Measurements from ENCODE around the gene DVL2.

DVL2 gene

GRCh38 chr17:7234083-7234951 lies at the start of gene DVL2:
Gene DVL2 (minus strand): TSS chr17:7234517. CDS start chr17:7234262, 255 bp downstream.
- DNase-seq (ENCODE audit: low read depth in 2 of 2), result peak; percentile 83 to 86

DNA sequence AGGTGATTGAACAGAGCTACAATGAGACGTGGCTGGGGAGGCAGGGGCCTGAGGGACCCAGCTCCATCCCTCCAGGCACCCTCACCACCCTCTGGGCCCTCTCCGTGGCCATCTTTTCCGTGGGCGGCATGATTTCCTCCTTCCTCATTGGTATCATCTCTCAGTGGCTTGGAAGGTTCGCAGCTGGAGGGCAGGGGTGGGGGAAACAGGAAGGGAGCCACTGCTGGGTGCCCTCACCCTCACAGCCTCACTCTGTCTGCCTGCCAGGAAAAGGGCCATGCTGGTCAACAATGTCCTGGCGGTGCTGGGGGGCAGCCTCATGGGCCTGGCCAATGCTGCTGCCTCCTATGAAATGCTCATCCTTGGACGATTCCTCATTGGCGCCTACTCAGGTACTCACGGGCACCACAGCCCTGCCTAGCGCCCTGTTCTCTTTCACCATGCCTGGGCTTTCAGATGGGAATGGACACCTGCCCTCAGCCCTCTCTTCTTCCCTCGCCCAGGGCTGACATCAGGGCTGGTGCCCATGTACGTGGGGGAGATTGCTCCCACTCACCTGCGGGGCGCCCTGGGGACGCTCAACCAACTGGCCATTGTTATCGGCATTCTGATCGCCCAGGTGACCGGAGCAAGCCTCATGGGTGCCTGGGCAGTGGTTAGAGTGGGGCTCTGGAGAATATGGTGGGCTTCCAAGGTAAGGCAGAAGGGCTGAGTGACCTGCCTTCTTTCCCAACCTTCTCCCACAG lies 49.3 kb upstream of the DVL2 start:
- no peak for DNase-seq (ENCODE audit: low read depth in 2 of 2)

DNA sequence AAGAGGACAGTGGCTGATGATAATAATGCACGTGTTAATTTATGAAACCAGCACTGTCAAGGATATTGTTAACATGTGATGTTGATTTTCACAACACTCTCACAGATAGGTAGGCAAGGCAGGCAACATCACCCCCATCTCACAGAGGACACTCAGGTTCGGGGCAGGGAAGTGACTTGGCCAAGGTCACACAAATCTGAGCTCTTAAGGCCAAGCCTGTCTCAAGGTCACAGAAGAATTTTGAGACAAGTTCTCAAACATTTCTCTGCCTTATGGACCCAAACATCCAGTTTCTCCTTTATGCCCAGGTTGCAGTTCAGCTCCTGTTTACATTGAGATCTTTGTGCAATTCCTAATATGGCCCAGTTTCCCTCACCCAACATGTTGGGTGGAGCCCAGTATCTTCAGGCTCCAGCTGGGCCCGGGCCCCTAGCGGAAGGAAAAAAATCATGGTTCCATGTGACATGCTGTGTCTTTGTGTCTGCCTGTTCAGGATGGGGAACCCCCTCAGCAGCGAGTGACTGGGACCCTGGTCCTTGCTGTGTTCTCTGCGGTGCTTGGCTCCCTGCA lies 48.5 kb upstream of the DVL2 start:
- DNase-seq (ENCODE audit: low read depth in 2 of 2), result no peak

GRCh38 chr17:7281953-7282751 lies 47.8 kb upstream of the DVL2 start:
- no peak for DNase-seq (ENCODE audit: low read depth in 2 of 2)

DNA sequence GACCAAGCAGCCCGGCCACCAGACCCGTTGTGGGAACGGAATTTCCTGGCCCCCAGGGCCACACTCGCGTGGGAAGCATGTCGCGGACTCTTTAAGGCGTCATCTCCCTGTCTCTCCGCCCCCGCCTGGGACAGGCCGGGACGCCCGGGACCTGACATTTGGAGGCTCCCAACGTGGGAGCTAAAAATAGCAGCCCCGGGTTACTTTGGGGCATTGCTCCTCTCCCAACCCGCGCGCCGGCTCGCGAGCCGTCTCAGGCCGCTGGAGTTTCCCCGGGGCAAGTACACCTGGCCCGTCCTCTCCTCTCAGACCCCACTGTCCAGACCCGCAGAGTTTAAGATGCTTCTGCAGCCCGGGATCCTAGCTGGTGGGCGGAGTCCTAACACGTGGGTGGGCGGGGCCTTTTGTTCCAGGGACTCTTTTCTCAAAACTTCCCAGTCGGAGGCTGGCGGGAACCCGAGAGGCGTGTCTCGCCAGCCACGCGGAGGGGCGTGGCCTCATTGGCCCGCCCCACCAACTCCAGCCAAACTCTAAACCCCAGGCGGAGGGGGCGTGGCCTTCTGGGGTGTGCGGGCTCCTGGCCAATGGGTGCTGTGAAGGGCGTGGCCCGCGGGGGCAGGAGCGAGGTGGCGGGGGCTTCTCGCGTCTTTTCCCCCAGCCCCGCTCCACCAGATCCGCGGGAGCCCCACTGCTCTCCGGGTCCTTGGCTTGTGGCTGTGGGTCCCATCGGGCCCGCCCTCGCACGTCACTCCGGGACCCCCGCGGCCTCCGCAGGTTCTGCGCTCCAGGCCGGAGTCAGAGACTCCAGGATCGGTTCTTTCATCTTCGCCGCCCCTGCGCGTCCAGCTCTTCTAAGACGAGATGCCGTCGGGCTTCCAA lies 47.0 kb upstream of the DVL2 start, which contains the start of gene SLC2A4:
TSS of gene SLC2A4 (plus strand) at position 645 of the 879 bp plus-strand sequence. CDS start at position 862, 217 bp downstream.
- peak; percentile 79 for DNase-seq (ENCODE audit: low read depth in 2 of 2)

- peak; percentile 20 for DNase-seq (ENCODE audit: low read depth in 2 of 2)
Observed at GRCh38 chr17:7280519-7281073, 46.3 kb upstream of the DVL2 start.

GRCh38 chr17:7279448-7279847 lies 45.1 kb upstream of the DVL2 start:
- no peak for DNase-seq (ENCODE audit: low read depth in 2 of 2)

DNA sequence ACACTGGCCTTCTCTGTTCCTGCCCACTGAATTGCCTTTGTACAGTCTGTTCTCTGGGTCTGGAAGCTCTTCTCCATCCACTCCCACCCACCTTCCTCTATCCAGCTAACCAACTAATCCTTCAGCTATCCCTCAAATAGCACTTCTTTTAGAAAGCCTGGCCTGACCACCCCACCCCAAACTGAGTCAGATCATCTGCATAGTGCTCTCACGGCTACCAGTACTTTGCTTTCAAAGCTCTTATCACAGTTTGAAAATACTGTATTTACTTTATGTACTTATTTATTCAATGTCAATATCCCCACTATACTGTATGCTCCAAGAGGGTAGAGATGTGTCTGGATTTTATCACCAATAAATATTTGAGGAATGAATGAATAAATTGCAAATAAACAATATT lies 32.5 kb upstream of the DVL2 start:
- no peak for DNase-seq (ENCODE audit: low read depth in 2 of 2)

- no peak for DNase-seq (ENCODE audit: low read depth in 2 of 2)
Observed at GRCh38 chr17:7263801-7264078, 29.4 kb upstream of the DVL2 start.

DNA sequence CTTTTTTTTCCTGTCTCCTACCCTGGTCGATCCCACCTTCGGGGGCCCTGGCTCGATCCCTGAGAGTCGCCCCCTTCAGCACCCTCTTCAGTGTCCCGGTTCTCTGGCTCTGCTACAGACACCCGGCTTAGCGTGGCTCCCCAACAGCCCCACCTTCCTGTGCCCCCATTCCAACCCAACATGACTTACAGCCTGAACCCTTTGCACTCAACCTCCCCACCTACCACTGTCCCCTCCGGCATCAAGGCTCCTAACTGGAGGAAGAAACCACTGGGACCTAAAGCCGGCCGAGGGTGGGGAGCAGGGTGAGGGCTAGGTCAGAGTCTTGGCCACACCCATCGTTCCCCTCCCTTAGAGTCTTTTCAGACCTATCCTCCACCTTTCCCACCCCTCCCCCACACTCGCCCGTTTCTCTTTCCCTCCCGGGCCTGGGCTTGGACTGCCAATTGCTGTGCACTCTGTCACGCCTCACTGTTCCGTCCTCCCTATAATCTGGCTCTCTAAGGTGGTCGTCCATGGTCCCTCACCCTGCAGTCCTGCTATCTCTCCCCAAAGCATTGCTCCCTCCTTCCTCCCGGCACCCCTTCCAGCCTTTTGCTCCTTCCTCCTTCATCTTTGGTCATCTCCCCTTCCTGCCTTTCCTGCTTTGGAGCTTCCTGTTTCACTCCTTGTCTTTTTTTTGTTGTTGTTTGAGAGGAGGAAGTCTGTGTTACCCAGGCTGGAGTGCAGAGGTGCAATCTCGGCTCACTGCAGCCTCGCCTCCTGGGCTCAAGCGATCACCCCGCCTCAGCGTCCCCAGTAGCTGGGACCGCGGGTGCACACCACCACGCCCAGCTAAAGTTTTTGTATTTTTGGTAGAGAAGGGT lies 28.9 kb upstream of the DVL2 start:
- no peak for DNase-seq (ENCODE audit: low read depth in 2 of 2)

DNA sequence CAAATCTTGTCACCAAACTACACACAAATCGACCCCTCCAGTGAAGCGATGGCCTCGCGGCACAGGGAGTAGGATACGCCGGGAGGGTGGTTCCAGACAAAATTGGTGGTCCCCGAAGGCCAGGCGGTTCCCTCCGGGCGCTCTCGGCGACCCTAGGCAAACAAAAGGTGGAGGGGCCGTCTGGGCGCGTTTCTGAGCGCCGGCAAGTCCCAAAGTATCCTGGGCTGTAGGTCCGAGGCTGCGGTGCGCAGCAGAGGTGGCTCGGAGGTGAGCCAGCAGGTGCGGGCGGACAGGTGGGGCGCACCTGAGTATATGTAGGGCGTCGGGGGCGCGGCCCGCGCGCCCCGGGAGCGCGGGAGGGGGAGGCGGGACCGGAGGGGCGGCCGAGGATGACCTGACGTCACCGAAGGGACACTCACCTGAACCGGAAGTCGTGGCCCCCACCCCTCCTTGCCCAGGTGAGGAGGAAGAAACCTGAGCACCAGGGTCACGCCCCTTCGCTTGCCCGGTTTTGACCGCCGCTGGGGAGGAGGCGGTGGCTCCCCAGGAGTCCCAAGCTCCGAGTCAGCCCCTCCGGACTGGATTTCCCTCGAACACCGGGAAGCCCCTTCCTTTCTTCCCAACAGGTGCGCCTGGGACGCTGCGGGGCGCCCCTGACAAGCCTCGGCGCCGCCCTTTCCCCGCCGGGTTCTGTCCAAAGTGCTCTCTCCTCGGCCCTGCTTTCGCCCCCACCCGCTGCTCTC lies 28.0 kb upstream of the DVL2 start, which contains the start of gene CLDN7:
TSS of gene CLDN7 (minus strand) at position 287 of the 743 bp plus-strand sequence. CDS start 435 bp downstream, outside the sequence.
- no peak for DNase-seq (ENCODE audit: low read depth in 2 of 2)

- no peak for DNase-seq (ENCODE audit: low read depth in 2 of 2)
Observed at GRCh38 chr17:7261379-7262191, 27.3 kb upstream of the DVL2 start.

DNA sequence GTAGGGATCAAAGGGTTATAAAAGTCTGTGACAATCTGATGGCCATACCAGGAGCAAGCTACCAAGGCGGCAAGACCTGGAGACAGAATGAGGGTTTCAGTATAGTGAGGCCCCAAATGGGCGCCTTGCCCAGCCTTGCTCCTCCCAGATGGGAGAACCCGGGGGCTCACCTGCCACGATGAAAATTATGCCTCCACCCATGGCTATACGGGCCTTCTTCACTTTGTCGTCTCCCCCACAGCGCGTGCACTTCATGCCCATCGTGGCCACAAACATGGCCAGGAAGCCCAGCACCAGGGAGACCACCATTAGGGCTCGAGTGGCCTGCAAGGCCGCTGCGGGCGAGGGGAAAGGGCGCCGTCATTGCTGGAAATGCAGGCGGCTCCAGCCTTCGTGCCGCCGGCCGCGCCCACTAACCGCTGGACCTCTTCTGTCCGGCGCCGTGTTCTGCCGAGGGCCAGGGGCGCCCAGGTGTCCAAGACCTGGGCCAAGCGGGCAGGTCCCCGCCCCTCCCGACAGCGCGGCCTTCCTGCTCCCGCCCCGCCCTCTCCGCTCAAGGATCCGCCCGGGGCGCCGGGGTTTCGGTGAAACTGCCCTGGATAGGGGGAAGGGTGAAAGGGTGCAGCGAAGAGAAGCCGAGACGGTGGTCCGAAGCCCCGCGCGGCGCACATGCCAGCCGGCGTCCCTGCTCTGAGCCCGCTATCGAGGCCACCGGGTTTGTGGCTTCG lies 26.5 kb upstream of the DVL2 start:
- DNase-seq (ENCODE audit: low read depth in 2 of 2), result no peak

GRCh38 chr17:7260151-7260550 lies 25.8 kb upstream of the DVL2 start:
- DNase-seq (ENCODE audit: low read depth in 2 of 2), result no peak

GRCh38 chr17:7259555-7259889 lies 25.2 kb upstream of the DVL2 start:
- no peak for DNase-seq (ENCODE audit: low read depth in 2 of 2)

- no peak for DNase-seq (ENCODE audit: low read depth in 2 of 2)
Observed at GRCh38 chr17:7258731-7259554, 24.6 kb upstream of the DVL2 start.

All from fibroblast of skin of left biceps (primary cell).